Stimulated activated CD4-positive, alpha-beta T cell treated with anti-CD3 and anti-CD28 coated beads, Interleukin-1b, Interleukin-23, amount 100 ng/mL, for 1 hour (primary cell): ENCODE results near the gene NFKBIE.

Experiments
- DNase-seq, 2 donors: peaks; one replicate each; pipeline ENCODE4 v3.0.0-alpha.2; 2020; ENCODE audit warnings: low read depth in 2 of 2

Gene NFKBIE

DNA sequence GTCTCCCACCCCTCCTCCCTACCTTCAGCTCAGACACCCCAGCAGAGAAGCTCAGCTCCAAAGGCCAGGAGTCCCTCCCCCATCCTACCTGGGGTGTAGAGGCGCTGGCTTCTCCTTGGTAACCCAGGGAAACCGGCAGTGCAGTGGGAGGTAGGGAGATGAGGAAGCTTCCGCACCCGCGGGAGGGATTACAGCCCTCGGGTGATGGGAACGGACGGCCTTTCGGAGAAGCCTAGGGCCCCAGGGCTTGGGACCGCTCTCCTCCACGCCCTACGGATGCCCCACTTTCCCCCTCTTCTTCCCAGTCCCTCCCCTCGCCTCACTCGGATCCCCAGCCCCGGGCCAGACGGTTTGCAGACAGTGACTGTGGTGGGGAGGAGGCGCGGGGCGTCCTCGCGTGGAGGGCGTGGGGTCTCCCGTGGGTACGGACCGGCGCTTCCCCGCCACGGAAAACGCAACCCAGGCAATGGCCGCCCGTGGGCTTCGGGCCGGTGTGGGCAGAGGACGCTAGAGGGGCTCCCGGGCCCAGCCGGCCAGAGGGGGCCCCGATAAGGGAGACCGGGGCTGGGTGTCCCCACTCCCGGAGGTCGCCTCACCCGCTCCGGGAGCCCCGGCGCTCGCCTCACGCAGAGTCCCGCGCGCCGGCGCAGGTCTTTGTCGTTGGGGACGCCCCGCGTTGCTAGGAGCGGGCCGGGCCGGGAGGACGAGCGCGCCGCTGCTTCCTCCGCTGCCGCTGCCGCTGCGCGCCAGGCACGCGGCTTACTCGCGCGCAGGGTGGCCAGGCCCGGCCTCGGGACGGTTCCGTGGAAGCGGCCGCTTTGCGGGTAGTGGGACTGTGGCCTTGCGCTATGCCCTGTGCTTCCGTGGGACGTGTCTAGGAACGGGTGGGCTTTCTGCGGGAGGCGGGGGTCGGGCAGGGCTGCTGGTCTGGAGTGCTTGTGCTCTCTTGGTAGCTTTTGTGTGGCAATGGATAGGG lies 32.0 kb upstream of the NFKBIE start:
- DNase-seq, result peak in 1 of 2 donors; percentile 31

DNA sequence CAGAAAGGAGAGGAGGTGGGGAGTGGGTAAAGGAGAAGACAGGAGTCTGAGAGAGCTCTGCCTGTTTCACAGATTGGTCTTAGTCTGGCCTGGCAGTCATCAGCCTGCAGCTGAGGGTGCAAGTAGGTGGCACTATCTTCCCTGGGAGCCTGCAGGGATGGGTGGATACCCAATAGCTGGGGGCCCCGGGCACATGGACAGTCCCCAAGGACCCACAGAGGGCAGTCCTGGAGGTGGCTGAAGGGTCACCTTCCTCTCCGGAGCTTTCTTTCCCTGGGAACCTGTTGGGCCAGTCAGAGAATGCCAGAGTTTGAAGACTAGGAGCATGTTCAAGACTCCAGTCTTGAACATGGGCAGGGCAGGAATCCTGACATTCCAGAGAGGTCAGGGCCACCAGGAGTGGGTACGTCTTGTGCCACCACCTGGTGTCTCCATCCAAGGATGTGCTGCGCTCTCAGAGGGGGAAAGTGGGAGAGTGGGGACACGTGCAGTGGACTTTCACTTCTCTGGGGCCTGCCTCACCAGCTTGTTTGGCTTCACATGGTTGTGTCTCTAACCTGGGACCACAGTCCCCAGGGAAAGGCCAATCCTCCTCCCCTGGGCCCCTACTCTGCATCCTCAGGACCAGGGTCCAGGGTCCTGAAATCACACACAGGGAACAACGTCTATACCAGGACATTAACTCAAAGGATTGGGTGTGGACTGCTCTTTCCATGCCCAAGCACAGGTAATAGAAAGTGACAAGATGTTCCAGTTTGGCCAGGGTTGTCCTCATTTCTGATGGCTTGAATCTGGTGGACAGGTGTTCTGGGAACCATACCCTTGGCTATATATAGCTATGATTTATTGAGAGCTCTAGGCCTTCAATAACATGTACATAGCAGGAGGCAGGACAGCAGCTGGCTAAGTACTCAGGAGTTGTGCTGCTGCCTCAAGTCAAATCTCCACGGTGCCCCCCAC lies 29.8 kb upstream of the NFKBIE start:
- DNase-seq, result no peak

- DNase-seq, result no peak
Measured at GRCh38 chr6:44292661-44293365, 27.5 kb upstream of the NFKBIE start.

- DNase-seq, result no peak
Measured at GRCh38 chr6:44291841-44292240, 26.5 kb upstream of the NFKBIE start.

DNA sequence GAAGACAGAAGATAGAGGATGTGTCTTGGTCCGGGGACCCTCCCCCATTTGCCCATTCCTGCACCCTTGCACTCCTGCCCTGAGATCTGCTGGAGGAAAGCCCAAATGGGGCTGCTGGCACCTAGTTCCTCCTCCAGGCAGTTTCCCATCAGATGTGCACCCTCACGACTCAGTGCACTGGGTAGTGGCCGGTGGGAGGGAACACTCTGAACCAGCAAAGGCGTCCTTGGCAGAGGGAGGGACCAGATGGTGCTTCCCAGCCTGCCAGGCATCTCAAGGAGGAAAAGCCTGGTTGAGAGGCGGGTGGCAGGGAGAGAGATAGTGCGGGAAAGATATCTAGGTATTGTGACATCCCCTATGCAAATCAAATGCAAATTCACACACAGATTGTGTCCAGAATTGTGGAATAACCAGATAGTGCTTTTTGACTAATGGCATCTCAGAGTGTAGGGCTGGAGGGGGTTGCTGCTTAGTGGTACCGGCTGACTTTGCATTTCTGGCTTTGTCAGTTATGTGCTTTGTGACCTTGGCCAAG lies 24.4 kb upstream of the NFKBIE start:
- DNase-seq, result no peak

DNA sequence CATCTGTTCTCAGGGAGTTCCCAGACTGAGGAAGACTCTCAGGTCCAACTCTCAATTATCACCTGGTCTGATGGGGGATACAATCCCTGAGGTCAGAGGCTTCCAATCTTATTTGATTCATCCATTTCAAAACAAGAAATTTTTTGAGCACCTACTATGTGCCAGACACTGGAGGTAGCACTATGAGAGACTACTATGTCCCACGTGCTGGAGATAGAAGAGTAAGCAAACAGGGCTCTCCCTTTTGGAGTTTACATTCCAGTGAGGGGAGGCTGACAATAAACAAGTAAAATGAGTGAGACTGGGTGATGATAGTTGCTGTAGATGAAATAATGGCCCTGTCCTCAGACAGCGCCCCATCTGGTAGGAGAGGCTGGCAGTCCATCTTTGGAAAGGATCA lies 21.4 kb upstream of the NFKBIE start:
- DNase-seq, result no peak

DNA sequence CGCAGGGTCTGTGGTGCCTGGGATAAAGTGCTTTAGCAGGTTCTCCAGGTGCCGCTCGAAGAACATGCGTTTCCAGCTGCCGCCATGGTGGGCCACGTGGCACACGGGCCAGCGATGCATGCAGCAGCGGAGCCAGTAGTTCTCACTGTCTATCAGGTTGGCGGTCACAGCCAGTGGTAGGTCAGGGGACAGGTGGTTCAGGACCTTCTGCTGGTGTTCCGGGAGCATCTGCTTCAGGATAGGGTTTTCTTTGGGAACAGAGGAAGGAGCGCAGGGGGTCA lies 20.9 kb upstream of the NFKBIE start:
- DNase-seq, result no peak

GRCh38 chr6:44285552-44286284 lies 20.4 kb upstream of the NFKBIE start:
- DNase-seq, result no peak

GRCh38 chr6:44284867-44285266 lies 19.5 kb upstream of the NFKBIE start:
- no peak for DNase-seq

- DNase-seq, result no peak
Measured at GRCh38 chr6:44284121-44284520, 18.8 kb upstream of the NFKBIE start.

GRCh38 chr6:44278774-44279697 lies 13.7 kb upstream of the NFKBIE start:
- no peak for DNase-seq

GRCh38 chr6:44278315-44278714 lies 13.0 kb upstream of the NFKBIE start:
- no peak for DNase-seq

DNA sequence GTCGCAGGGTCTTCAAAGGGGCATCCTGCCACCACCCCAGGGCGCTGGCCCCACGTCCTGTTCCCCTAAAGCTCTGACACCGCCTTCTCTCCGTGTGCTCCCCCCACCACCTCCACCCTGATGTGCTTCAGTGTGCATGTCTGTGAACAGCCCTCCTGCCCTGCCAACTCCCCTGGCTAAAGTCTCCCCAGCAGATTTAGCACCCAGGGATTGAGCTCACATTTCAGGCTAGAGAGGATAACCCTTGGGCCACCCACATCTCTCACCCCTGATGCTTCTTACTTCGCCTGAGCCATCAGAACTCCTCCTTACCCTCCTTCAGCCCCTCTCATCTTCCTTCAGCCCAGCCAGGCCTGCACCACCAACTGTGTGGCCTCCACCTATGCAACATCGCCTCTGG lies 12.4 kb upstream of the NFKBIE start:
- DNase-seq, result no peak

DNA sequence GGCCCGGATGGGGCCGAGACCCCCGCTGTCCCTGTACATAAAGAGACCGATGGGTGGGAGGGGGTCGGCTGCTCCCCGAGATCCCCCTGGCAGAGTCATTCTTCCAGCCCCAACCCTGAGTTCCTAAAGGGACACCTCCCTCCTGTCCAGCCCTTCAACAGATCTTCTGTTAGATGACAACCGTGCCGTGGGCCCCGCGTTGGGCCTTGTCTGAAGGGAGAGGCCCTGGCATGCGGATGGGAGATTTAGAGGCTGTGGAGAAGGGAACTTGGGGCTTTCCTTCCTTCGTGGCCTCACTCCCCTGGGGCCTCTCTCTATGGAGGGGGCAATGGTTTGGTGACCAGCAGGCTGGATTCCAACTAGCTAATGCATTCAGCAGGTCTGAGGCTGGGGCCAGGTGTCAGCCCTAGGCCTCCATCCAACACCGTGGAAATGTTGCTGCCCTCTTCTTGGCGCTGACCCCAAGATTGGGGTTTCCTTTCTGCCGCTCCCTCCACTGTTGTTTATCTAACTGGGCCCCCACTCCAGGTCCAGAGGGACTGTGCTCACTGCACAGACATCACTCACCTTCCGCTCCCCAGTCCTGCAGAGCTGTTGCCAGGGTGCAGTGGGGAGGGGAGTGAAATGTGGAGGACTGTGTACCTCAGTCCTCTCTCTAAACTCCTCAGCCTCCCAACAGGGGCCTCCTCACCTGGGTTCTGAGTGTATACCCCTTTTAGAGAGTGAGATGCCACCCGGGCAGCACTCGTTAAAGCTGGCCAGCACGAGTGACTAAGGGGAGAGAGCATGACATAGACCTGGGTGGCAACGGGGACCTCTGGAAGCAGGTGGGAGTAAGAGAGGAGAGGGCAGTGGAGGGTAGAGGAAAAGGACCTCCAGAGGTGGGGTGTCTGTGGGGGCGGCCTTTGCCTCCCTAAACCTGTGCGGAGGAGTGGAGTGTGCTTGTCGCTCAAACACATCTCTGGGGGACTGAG lies 11.6 kb upstream of the NFKBIE start:
- DNase-seq, result no peak

- no peak for DNase-seq
Measured at GRCh38 chr6:44275749-44276648, 10.6 kb upstream of the NFKBIE start.

- no peak for DNase-seq
Measured at GRCh38 chr6:44275271-44275748, 10.0 kb upstream of the NFKBIE start.

- no peak for DNase-seq
Measured at GRCh38 chr6:44273617-44274016, 8.3 kb upstream of the NFKBIE start.
